Measurements from ENCODE around the gene KRTAP12-3.
"Not testable (repeated sequence)": the region's sequence is repeated elsewhere in the genome, so short reads cannot be mapped to it uniquely, and the experiment has no call there.

Gene KRTAP12-3

GRCh38 chr21:44653656-44654575 lies 3.8 kb upstream of the KRTAP12-3 start:
- no peak for TF ChIP-seq CTCF (IDR thresholded peaks at IDR 0.05; ENCODE audit: low read depth, low read length, missing control alignments)
- no peak overlapping the region for H3K4me3 ChIP-seq (replicated peaks; ENCODE audit: low read depth, low read length)
- no peak for DNase-seq (ENCODE audit: extremely low read depth, low read depth)

GRCh38 chr21:44654576-44655175 lies 3.1 kb upstream of the KRTAP12-3 start, which contains the start of gene KRTAP12-4:
TSS of gene KRTAP12-4 (minus strand) at chr21:44654659. CDS start at chr21:44654614, 45 bp downstream.
- no peak for TF ChIP-seq CTCF (IDR thresholded peaks at IDR 0.05; ENCODE audit: low read depth, low read length, missing control alignments)
- H3K4me3 ChIP-seq (replicated peaks; ENCODE audit: low read depth, low read length), result no peak within 1 kb of the TSS
- no peak for DNase-seq (ENCODE audit: extremely low read depth, low read depth)

GRCh38 chr21:44656868-44657267 lies 864 bp upstream of the KRTAP12-3 start:
- TF ChIP-seq CTCF (IDR thresholded peaks at IDR 0.05; ENCODE audit: low read depth, low read length, missing control alignments), result no peak
- no peak for DNase-seq (ENCODE audit: extremely low read depth, low read depth)
- H3K4me3 ChIP-seq (replicated peaks; ENCODE audit: low read depth, low read length), result no peak overlapping the region

GRCh38 chr21:44658541-44658910 lies 794 bp downstream of the KRTAP12-3 start:
- no peak for TF ChIP-seq CTCF (IDR thresholded peaks at IDR 0.05; ENCODE audit: low read depth, low read length, missing control alignments)
- DNase-seq (ENCODE audit: extremely low read depth, low read depth), result no peak
- H3K4me3 ChIP-seq (replicated peaks; ENCODE audit: low read depth, low read length), result no peak overlapping the region

- TF ChIP-seq CTCF (IDR thresholded peaks at IDR 0.05; ENCODE audit: low read depth, low read length, missing control alignments), result no peak
- DNase-seq (ENCODE audit: extremely low read depth, low read depth), result no peak
- no peak overlapping the region for H3K4me3 ChIP-seq (replicated peaks; ENCODE audit: low read depth, low read length)
Observed at GRCh38 chr21:44658913-44659595, 1.3 kb downstream of the KRTAP12-3 start.

- DNase-seq (ENCODE audit: extremely low read depth, low read depth); H3K4me3 ChIP-seq (replicated peaks; ENCODE audit: low read depth, low read length): not testable (repeated sequence)
Observed at GRCh38 chr21:44661567-44661966, 3.8 kb downstream of the KRTAP12-3 start.

GRCh38 chr21:44664691-44665090 lies 7.0 kb downstream of the KRTAP12-3 start:
- no peak overlapping the region for H3K4me3 ChIP-seq (replicated peaks; ENCODE audit: low read depth, low read length)
- TF ChIP-seq CTCF (IDR thresholded peaks at IDR 0.05; ENCODE audit: low read depth, low read length, missing control alignments), result no peak
- no peak for DNase-seq (ENCODE audit: extremely low read depth, low read depth)

Measured in HFF-Myc (cell line).